ENCODE measurements around the gene NR2F2.
A peak's percentile ranks its signal among the peaks of the same experiment; 100 is the strongest.

NR2F2 gene

GRCh38 chr15:96334705-96335410 is 4.4 kb downstream of the NR2F2 start:
- in situ Hi-C loops (cut with HindIII; ENCODE audit: low sequenced_read_pairs), result loop anchor here (25.0 kb wide), 1 partner anchor 1048 kb away; no protein-coding TSS in a partner anchor
- peak overlapping the region; percentile 99 for H3K4me3 ChIP-seq (ENCODE audit: low read depth, low read length)
- TF ChIP-seq CTCF (IDR thresholded peaks at IDR 0.05; ENCODE audit: low read depth, low read length), result no peak
- peak; percentile 38 for DNase-seq (ENCODE audit: low read depth, low spot score)

- in situ Hi-C loops (cut with HindIII; ENCODE audit: low sequenced_read_pairs), result loop anchor here (25.0 kb wide), 1 partner anchor 1048 kb away; no protein-coding TSS in a partner anchor
- peak overlapping the region; percentile 99 for H3K4me3 ChIP-seq (ENCODE audit: low read depth, low read length)
- DNase-seq (ENCODE audit: low read depth, low spot score), result peak; percentile 40
- TF ChIP-seq CTCF (IDR thresholded peaks at IDR 0.05; ENCODE audit: low read depth, low read length), result no peak
Observed at GRCh38 chr15:96335411-96336024, 5.0 kb downstream of the NR2F2 start.

GRCh38 chr15:96336108-96336595 is 5.7 kb downstream of the NR2F2 start:
- TF ChIP-seq CTCF (IDR thresholded peaks at IDR 0.05; ENCODE audit: low read depth, low read length), result no peak
- in situ Hi-C loops (cut with HindIII; ENCODE audit: low sequenced_read_pairs), result loop anchor here (25.0 kb wide), 1 partner anchor 1049 kb away; no protein-coding TSS in a partner anchor
- H3K4me3 ChIP-seq (ENCODE audit: low read depth, low read length), result peak overlapping the region; percentile 99
- DNase-seq (ENCODE audit: low read depth, low spot score), result peak; percentile 22

- in situ Hi-C loops (cut with HindIII; ENCODE audit: low sequenced_read_pairs), result loop anchor here (25.0 kb wide), 1 partner anchor 1049 kb away; no protein-coding TSS in a partner anchor
- H3K4me3 ChIP-seq (ENCODE audit: low read depth, low read length), result peak overlapping the region; percentile 99
- DNase-seq (ENCODE audit: low read depth, low spot score), result peak; percentile 51
- TF ChIP-seq CTCF (IDR thresholded peaks at IDR 0.05; ENCODE audit: low read depth, low read length), result no peak
Observed at GRCh38 chr15:96336596-96337364, 6.3 kb downstream of the NR2F2 start.

GRCh38 chr15:96337365-96338023 is 7.0 kb downstream of the NR2F2 start:
- no peak for TF ChIP-seq CTCF (IDR thresholded peaks at IDR 0.05; ENCODE audit: low read depth, low read length)
- peak; percentile 33 for DNase-seq (ENCODE audit: low read depth, low spot score)
- in situ Hi-C loops (cut with HindIII; ENCODE audit: low sequenced_read_pairs), result loop anchor here (25.0 kb wide), 1 partner anchor 1050 kb away; no protein-coding TSS in a partner anchor
- peak overlapping the region; percentile 99 for H3K4me3 ChIP-seq (ENCODE audit: low read depth, low read length)

Measured in astrocyte of the spinal cord (primary cell).